Measurements from ENCODE around the gene MYO1C. TPM values are rescaled to one million over a fixed set of nuclear protein-coding genes. Genes with fewer than 3 reads are reported as not detected.

MYO1C gene
- total RNA-seq, 2 donors from 2014 or later = 280 to 315 TPM

- Histone ChIP-seq H3K9ac (ENCODE audit: low read depth in 2 of 2, low read length in 2 of 2) (peak overlapping the region; percentile 68 to 78), H3K4me3 (peak overlapping the region; percentile 51), H3K27ac (peak overlapping the region; percentile 95), H3K4me1 (peaks cover 34% of the 10 kb centered on the region), H3K9me3 (no peaks in the 10 kb centered on the region), H3K36me3 (no peaks in the 10 kb centered on the region), H3K27me3 (no peaks in the 10 kb centered on the region)
- no peak for TF ChIP-seq CTCF (IDR thresholded peaks at IDR 0.05)
- peak; percentile 95 for DNase-seq
- intact Hi-C loops (cut with DNase I) = no loop called here
These were observed 5.4 kb downstream of the MYO1C start for GRCh38 chr17:1486802-1487695.

GRCh38 chr17:1485423-1486376 lies 6.8 kb downstream of the MYO1C start:
- intact Hi-C loops (cut with DNase I) = no loop called here
- peak; percentile 74 for DNase-seq
- H3K4me1 ChIP-seq = peaks cover 31% of the 10 kb centered on the region
- no peak for TF ChIP-seq CTCF (IDR thresholded peaks at IDR 0.05)
- H3K9me3 ChIP-seq = no peaks in the 10 kb centered on the region
- peak overlapping the region; percentile 68 for H3K4me3 ChIP-seq
- H3K27ac ChIP-seq = peak overlapping the region; percentile 95
- no peaks in the 10 kb centered on the region for H3K27me3 ChIP-seq
- H3K36me3 ChIP-seq = no peaks in the 10 kb centered on the region
- H3K9ac ChIP-seq (ENCODE audit: low read depth in 2 of 2, low read length in 2 of 2) = peak overlapping the region; percentile 80 to 92

- DNase-seq = peak; percentile 83
- H3K27ac ChIP-seq = peak overlapping the region; percentile 95
- H3K36me3 ChIP-seq = no peaks in the 10 kb centered on the region
- H3K4me1 ChIP-seq = peaks cover 23% of the 10 kb centered on the region
- peak overlapping the region; percentile 68 for H3K4me3 ChIP-seq
- peak overlapping the region; percentile 80 to 92 for H3K9ac ChIP-seq (ENCODE audit: low read depth in 2 of 2, low read length in 2 of 2)
- no peaks in the 10 kb centered on the region for H3K9me3 ChIP-seq
- no peaks in the 10 kb centered on the region for H3K27me3 ChIP-seq
- intact Hi-C loops (cut with DNase I) = no loop called here
- TF ChIP-seq CTCF (IDR thresholded peaks at IDR 0.05) = peak; percentile 16
These were observed 7.6 kb downstream of the MYO1C start for GRCh38 chr17:1484676-1485422.

- Histone ChIP-seq H3K36me3 (peaks cover 4% of the 10 kb centered on the region), H3K4me1 (peaks cover 16% of the 10 kb centered on the region), H3K9ac (ENCODE audit: low read depth in 2 of 2, low read length in 2 of 2) (peak overlapping the region in 1 of 2 donors; percentile 92), H3K27me3 (no peaks in the 10 kb centered on the region), H3K27ac (no peak overlapping the region), H3K9me3 (no peaks in the 10 kb centered on the region), H3K4me3 (peak overlapping the region; percentile 68)
- TF ChIP-seq CTCF (IDR thresholded peaks at IDR 0.05) = no peak
- intact Hi-C loops (cut with DNase I) = no loop called here
- peak; percentile 40 for DNase-seq
These were observed 8.4 kb downstream of the MYO1C start for GRCh38 chr17:1484060-1484535.

Data from colonic mucosa (tissue), 4 donors.